DND-41 (cell line): ENCODE data around the gene KCNH3.

Source experiments
- EZH2 ChIP-seq: IDR thresholded peaks from 3 replicates; pipeline ENCODE4 v1.6.1; 2012; ENCODE audit warnings: borderline replicate concordance, low read depth, mild to moderate bottlenecking, moderate library complexity, low read length, inconsistent platforms; ENCODE audit not compliant: severe bottlenecking
- TF ChIP-seq, protein P1 (sequence below): IDR thresholded peaks from 2 replicates; pipeline ENCODE4 v1.5.1; 2012; ENCODE audit warnings: borderline replicate concordance, low read length, moderate library complexity, mild to moderate bottlenecking; ENCODE audit not compliant: poor library complexity, severe bottlenecking; ENCODE audit errors: extremely low read depth

DNA sequence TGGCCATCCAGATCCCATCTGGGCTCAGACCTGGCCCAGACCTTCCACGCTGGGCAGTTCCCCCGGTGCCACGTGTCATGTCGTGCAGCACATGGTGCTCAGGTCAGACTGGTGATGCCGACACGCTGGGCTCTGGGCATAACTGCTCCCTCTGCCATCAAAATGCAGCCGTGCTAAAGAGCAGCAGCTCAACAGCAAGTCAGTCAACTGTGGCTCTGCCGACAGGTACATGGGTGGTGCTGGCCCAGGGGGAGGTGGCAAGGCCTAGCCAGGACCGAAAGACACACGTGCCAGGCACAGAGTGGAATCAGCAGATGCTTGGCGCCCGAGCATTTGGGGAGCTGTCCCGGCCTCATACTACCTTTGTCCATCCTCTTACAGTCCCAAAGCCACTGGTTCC is 27.5 kb downstream of the KCNH3 start:
- TF ChIP-seq, protein P1, sequence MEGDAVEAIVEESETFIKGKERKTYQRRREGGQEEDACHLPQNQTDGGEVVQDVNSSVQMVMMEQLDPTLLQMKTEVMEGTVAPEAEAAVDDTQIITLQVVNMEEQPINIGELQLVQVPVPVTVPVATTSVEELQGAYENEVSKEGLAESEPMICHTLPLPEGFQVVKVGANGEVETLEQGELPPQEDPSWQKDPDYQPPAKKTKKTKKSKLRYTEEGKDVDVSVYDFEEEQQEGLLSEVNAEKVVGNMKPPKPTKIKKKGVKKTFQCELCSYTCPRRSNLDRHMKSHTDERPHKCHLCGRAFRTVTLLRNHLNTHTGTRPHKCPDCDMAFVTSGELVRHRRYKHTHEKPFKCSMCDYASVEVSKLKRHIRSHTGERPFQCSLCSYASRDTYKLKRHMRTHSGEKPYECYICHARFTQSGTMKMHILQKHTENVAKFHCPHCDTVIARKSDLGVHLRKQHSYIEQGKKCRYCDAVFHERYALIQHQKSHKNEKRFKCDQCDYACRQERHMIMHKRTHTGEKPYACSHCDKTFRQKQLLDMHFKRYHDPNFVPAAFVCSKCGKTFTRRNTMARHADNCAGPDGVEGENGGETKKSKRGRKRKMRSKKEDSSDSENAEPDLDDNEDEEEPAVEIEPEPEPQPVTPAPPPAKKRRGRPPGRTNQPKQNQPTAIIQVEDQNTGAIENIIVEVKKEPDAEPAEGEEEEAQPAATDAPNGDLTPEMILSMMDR: no peak
- no peak for TF ChIP-seq EZH2
